Measurements from ENCODE around the gene CACFD1. TPM values are rescaled to one million over a fixed set of nuclear protein-coding genes. Genes with fewer than 3 reads are reported as not detected.
"Not testable (repeated sequence)": the region's sequence is repeated elsewhere in the genome, so short reads cannot be mapped to it uniquely, and the experiment has no call there.

CACFD1 gene
- total and polyA plus RNA-seq, 2 of the 4 experiments (the other 2 are of a cell fraction) = 2.0 to 6.6 TPM

DNA sequence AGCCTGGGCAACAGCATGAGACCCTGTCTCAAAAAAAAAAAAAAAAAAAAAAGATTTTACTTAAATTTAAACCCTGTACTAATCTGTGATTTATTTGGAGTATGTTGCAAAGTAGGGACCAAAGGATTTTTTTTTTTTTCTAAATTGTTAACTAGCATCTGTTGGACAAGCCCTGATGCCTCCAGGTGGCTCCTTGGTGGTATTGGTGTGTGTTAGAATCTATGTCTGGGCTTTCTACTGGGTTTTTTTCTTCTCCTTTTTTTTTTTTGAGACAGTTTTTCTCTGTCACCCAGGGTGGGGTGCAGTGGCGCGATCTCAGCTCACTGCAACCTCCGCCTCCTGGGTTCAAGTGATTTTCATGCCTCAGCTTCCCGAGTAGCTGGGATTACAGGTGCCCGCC is 7.9 kb upstream of the CACFD1 start:
- H3K9me3 ChIP-seq (ENCODE audit: control insufficient read depth, insufficient read depth, low read length); H2AK5ac ChIP-seq (ENCODE audit: low read depth, low read length); H3K23ac ChIP-seq (ENCODE audit: low read depth, low read length); H3K36me3 ChIP-seq (ENCODE audit: control insufficient read depth, insufficient read depth, low read length); H3K4me3 ChIP-seq (ENCODE audit: insufficient read depth, low read depth, low read length); intact Hi-C loops (cut with micrococcal nuclease); H3K14ac ChIP-seq (replicated peaks; ENCODE audit: low read depth, low read length); H4K91ac ChIP-seq (ENCODE audit: insufficient read depth, low read depth, low read length); dilution Hi-C loops (cut with HindIII; ENCODE audit: low sequenced_read_pairs, unreplicated experiment); H2AK9ac ChIP-seq (replicated peaks; ENCODE audit: low read depth, low read length, poor library complexity); H2BK15ac ChIP-seq (ENCODE audit: low read depth, low read length); H3K27ac ChIP-seq (ENCODE audit: insufficient read depth, low read length); DNase-seq; H3K79me1 ChIP-seq (ENCODE audit: low read depth in 1 of 2, low read length in 2 of 2); H2BK20ac ChIP-seq (ENCODE audit: low read depth, low read length); H3K18ac ChIP-seq (ENCODE audit: low read depth, low read length); H3K4me1 ChIP-seq (ENCODE audit: control insufficient read depth, insufficient read depth, low read length); CTCF ChIA-PET; H3K27me3 ChIP-seq (ENCODE audit: control insufficient read depth, insufficient read depth, low read length); POLR2A ChIA-PET (ENCODE audit: unreplicated experiment); H3K9me1 ChIP-seq (ENCODE audit: insufficient read depth, low read length); H2BK5ac ChIP-seq (ENCODE audit: low read depth, low read length, poor library complexity, severe bottlenecking); H2BK120ac ChIP-seq (ENCODE audit: low read depth, low read length); H4K8ac ChIP-seq (ENCODE audit: low read depth in 2 of 2, low read length in 2 of 2); H4K20me1 ChIP-seq (ENCODE audit: insufficient read depth, low read length); BruUV-seq (replicated peaks); H2AFZ ChIP-seq (replicated peaks; ENCODE audit: low read length, poor library complexity); ATAC-seq (ENCODE audit: low read depth); H3K9ac ChIP-seq (ENCODE audit: low read depth, low read length); H3K4me2 ChIP-seq (ENCODE audit: low read depth, low read length); H4K5ac ChIP-seq (ENCODE audit: low read depth, low read length); in situ Hi-C loops (cut with MboI; ENCODE audit: low sequenced_read_pairs); H3K56ac ChIP-seq (ENCODE audit: extremely low read depth, insufficient read depth, low read length); H3K4ac ChIP-seq (ENCODE audit: low read depth, low read length): not testable (repeated sequence)
- no CpG with 5 or more reads among the region's 5 CpGs for WGBS, 2 experiments (ENCODE audit: extremely low coverage in 2 of 2, insufficient read length in 1 of 2)

Data from IMR-90 (cell line).